Activated naive CD8-positive, alpha-beta T cell treated with anti-CD3 and anti-CD28 coated beads, Interleukin-2, amount 10 ng/mL, durations not matched to agents 7 days and 5 days (primary cell): ENCODE results near the gene RORC. TPM values are rescaled to one million over a fixed set of nuclear protein-coding genes. Genes with fewer than 3 reads are reported as not detected.
"Not testable (repeated sequence)": the region's sequence is repeated elsewhere in the genome, so short reads cannot be mapped to it uniquely, and the experiment has no call there.

Source experiments
- ATAC-seq: fragments of 150-1000 bp; cut with Tn5 transposase; one replicate; pipeline ENCODE4 v1.10.0; 2021; ENCODE audit warnings: low read depth, moderate library complexity
- POLR2A ChIA-PET: fragments of 350-600 bp; sonication (Branson Sonifier 250); formaldehyde crosslinking; loops from one replicate; lab custom pipeline; 2021; ENCODE audit warnings: antibody characterized with exemption; lab: Charles Lee
- DNase-seq: peaks from one replicate; pipeline ENCODE4 v3.0.0; 2021
- H3K27ac Mint-ChIP-seq: one replicate; pipeline ENCODE4 v1.8.0; 2022; ENCODE audit warnings: mild to moderate bottlenecking, mixed read lengths
- H3K27me3 Mint-ChIP-seq: one replicate; pipeline ENCODE4 v1.8.0; 2022; ENCODE audit warnings: mild to moderate bottlenecking, moderate library complexity, mixed read lengths
- H3K36me3 Mint-ChIP-seq: one replicate; pipeline ENCODE4 v1.8.0; 2021; ENCODE audit warnings: mild to moderate bottlenecking, mixed read lengths
- H3K4me1 Mint-ChIP-seq: one replicate; pipeline ENCODE4 v1.8.0; 2021; ENCODE audit warnings: mixed read lengths
- H3K4me3 Mint-ChIP-seq: one replicate; pipeline ENCODE4 v1.8.0; 2022; ENCODE audit warnings: mild to moderate bottlenecking, moderate library complexity, mixed read lengths
- H3K9me3 Mint-ChIP-seq: one replicate; pipeline ENCODE4 v1.8.0; 2021; ENCODE audit warnings: mixed read lengths
- total RNA-seq, 2 experiments: library from RNA; stranded (reverse); gene quantifications; one replicate each; pipeline ENCODE4 v1.2.3, GENCODE V29; 2021

The RORC gene
- 1 to 10 TPM; 1.2 to 1.4 TPM for total RNA-seq

- peaks cover 1% of the 10 kb centered on the region for H3K27me3 Mint-ChIP-seq
- no peak for DNase-seq
- ATAC-seq = no peak
- peaks cover 46% of the 10 kb centered on the region for H3K4me1 Mint-ChIP-seq
- H3K4me3 Mint-ChIP-seq = no peak within 1 kb of the TSS
- POLR2A ChIA-PET = no interaction called here
- peak within 1 kb of the TSS; percentile 74 for H3K27ac Mint-ChIP-seq
- H3K9me3 Mint-ChIP-seq = no peaks in the 10 kb centered on the region
- H3K36me3 Mint-ChIP-seq = no peaks in the 10 kb centered on the region
Observed at GRCh38 chr1:151831605-151832004, at the start of gene RORC. TSS of gene RORC (minus strand) at chr1:151831802. CDS start at chr1:151831764, 38 bp downstream.

- no peak overlapping the region for H3K27ac Mint-ChIP-seq
- peaks cover 33% of the 10 kb centered on the region for H3K36me3 Mint-ChIP-seq
- H3K4me1 Mint-ChIP-seq = peaks cover 8% of the 10 kb centered on the region
- no peaks in the 10 kb centered on the region for H3K9me3 Mint-ChIP-seq
- no peaks in the 10 kb centered on the region for H3K27me3 Mint-ChIP-seq
- no peak for DNase-seq
- no peak for ATAC-seq
- H3K4me3 Mint-ChIP-seq = no peak overlapping the region
- POLR2A ChIA-PET = no interaction called here
Observed at GRCh38 chr1:151875419-151876097, 44.0 kb upstream of the RORC start.

GRCh38 chr1:151872776-151873175, 41.2 kb upstream of the RORC start:
- ATAC-seq, H3K27ac Mint-ChIP-seq, DNase-seq, H3K27me3 Mint-ChIP-seq, H3K4me3 Mint-ChIP-seq, H3K9me3 Mint-ChIP-seq, POLR2A ChIA-PET: not testable (repeated sequence)
- H3K4me1 Mint-ChIP-seq = peaks cover 10% of the 10 kb centered on the region
- peaks cover 24% of the 10 kb centered on the region for H3K36me3 Mint-ChIP-seq

- Mint-ChIP-seq H3K27me3 (no peaks in the 10 kb centered on the region), H3K27ac (no peak overlapping the region), H3K36me3 (peaks cover 19% of the 10 kb centered on the region), H3K4me1 (peaks cover 10% of the 10 kb centered on the region), H3K4me3 (no peak overlapping the region), H3K9me3 (no peaks in the 10 kb centered on the region)
- no peak for ATAC-seq
- POLR2A ChIA-PET = no interaction called here
- DNase-seq = no peak
Observed at GRCh38 chr1:151871284-151872030, 39.9 kb upstream of the RORC start.

GRCh38 chr1:151868486-151868885, 36.9 kb upstream of the RORC start:
- ATAC-seq (no peak), DNase-seq (no peak)
- Mint-ChIP-seq H3K27ac (no peak overlapping the region), H3K4me3 (no peak overlapping the region), H3K4me1 (peaks cover 3% of the 10 kb centered on the region), H3K36me3 (peaks cover 3% of the 10 kb centered on the region), H3K9me3 (no peaks in the 10 kb centered on the region), H3K27me3 (peaks cover under 1% of the 10 kb centered on the region)
- POLR2A ChIA-PET = no interaction called here

- H3K9me3 Mint-ChIP-seq = no peaks in the 10 kb centered on the region
- POLR2A ChIA-PET = no interaction called here
Observed at GRCh38 chr1:151867765-151868411, 36.3 kb upstream of the RORC start.

GRCh38 chr1:151867321-151867720, 35.7 kb upstream of the RORC start:
- H3K27me3 Mint-ChIP-seq = peaks cover 3% of the 10 kb centered on the region
- ATAC-seq (no peak), DNase-seq (no peak)
- POLR2A ChIA-PET = no interaction called here
- H3K27ac Mint-ChIP-seq = no peak overlapping the region
- no peaks in the 10 kb centered on the region for H3K36me3 Mint-ChIP-seq
- H3K4me3 Mint-ChIP-seq = no peak overlapping the region
- peaks cover 3% of the 10 kb centered on the region for H3K4me1 Mint-ChIP-seq
- no peaks in the 10 kb centered on the region for H3K9me3 Mint-ChIP-seq

More at GRCh38 chr1:151867765-151868411, 36.3 kb upstream of the RORC start:
- peaks cover 3% of the 10 kb centered on the region for H3K4me1 Mint-ChIP-seq
- no peaks in the 10 kb centered on the region for H3K36me3 Mint-ChIP-seq
- no peak for ATAC-seq
- H3K4me3 Mint-ChIP-seq = no peak overlapping the region
- peaks cover 3% of the 10 kb centered on the region for H3K27me3 Mint-ChIP-seq
- DNase-seq = no peak
- H3K27ac Mint-ChIP-seq = no peak overlapping the region

GRCh38 chr1:151864411-151864810, 32.8 kb upstream of the RORC start:
- no peaks in the 10 kb centered on the region for H3K9me3 Mint-ChIP-seq
- H3K4me3 Mint-ChIP-seq = no peak overlapping the region
- H3K36me3 Mint-ChIP-seq = no peaks in the 10 kb centered on the region
- H3K27ac Mint-ChIP-seq = no peak overlapping the region
- DNase-seq (no peak), ATAC-seq (no peak)
- H3K4me1 Mint-ChIP-seq = peaks cover 3% of the 10 kb centered on the region
- POLR2A ChIA-PET = no interaction called here
- H3K27me3 Mint-ChIP-seq = peaks cover 3% of the 10 kb centered on the region

GRCh38 chr1:151862604-151863003, 31.0 kb upstream of the RORC start:
- H3K27me3 Mint-ChIP-seq = peaks cover 3% of the 10 kb centered on the region
- H3K36me3 Mint-ChIP-seq = no peaks in the 10 kb centered on the region
- POLR2A ChIA-PET = no interaction called here
- no peaks in the 10 kb centered on the region for H3K9me3 Mint-ChIP-seq
- H3K4me1 Mint-ChIP-seq = no peaks in the 10 kb centered on the region
- no peak overlapping the region for H3K27ac Mint-ChIP-seq
- no peak for DNase-seq
- ATAC-seq = no peak
- no peak overlapping the region for H3K4me3 Mint-ChIP-seq

- POLR2A ChIA-PET = no interaction called here
- H3K4me1 Mint-ChIP-seq = peaks cover 1% of the 10 kb centered on the region
- ATAC-seq (no peak), DNase-seq (no peak)
- H3K27ac Mint-ChIP-seq = no peak overlapping the region
- peaks cover 3% of the 10 kb centered on the region for H3K27me3 Mint-ChIP-seq
- no peaks in the 10 kb centered on the region for H3K36me3 Mint-ChIP-seq
- H3K9me3 Mint-ChIP-seq = no peaks in the 10 kb centered on the region
- H3K4me3 Mint-ChIP-seq = no peak overlapping the region
Observed at GRCh38 chr1:151860504-151861187, 29.0 kb upstream of the RORC start.

- no peak for ATAC-seq
- DNase-seq = no peak
- no peak overlapping the region for H3K4me3 Mint-ChIP-seq
- no peaks in the 10 kb centered on the region for H3K9me3 Mint-ChIP-seq
- H3K4me1 Mint-ChIP-seq = peaks cover 1% of the 10 kb centered on the region
- H3K27me3 Mint-ChIP-seq = peaks cover 3% of the 10 kb centered on the region
- no peak overlapping the region for H3K27ac Mint-ChIP-seq
- H3K36me3 Mint-ChIP-seq = no peaks in the 10 kb centered on the region
- POLR2A ChIA-PET = no interaction called here
Observed at GRCh38 chr1:151859891-151860293, 28.3 kb upstream of the RORC start.

- peaks cover 1% of the 10 kb centered on the region for H3K4me1 Mint-ChIP-seq
- peaks cover 3% of the 10 kb centered on the region for H3K27me3 Mint-ChIP-seq
- DNase-seq (no peak), ATAC-seq (no peak)
- H3K9me3 Mint-ChIP-seq = no peaks in the 10 kb centered on the region
- H3K36me3 Mint-ChIP-seq = no peaks in the 10 kb centered on the region
- H3K4me3 Mint-ChIP-seq = no peak overlapping the region
- H3K27ac Mint-ChIP-seq = no peak overlapping the region
- POLR2A ChIA-PET = no interaction called here
Observed at GRCh38 chr1:151858886-151859665, 27.5 kb upstream of the RORC start.
